DND-41 (cell line): ENCODE results near the gene MRRF.

ENCODE experiments used
- CTCF ChIP-seq: IDR thresholded peaks from 2 replicates; pipeline ENCODE4 v1.5.1; 2012; ENCODE audit warnings: borderline replicate concordance, low read length, moderate library complexity, mild to moderate bottlenecking; ENCODE audit not compliant: poor library complexity, severe bottlenecking; ENCODE audit errors: extremely low read depth
- EZH2 ChIP-seq: IDR thresholded peaks from 3 replicates; pipeline ENCODE4 v1.6.1; 2012; ENCODE audit warnings: borderline replicate concordance, low read depth, mild to moderate bottlenecking, moderate library complexity, low read length, inconsistent platforms; ENCODE audit not compliant: severe bottlenecking

GRCh38 chr9:122216138-122216797 lies 48.4 kb upstream of the MRRF start:
- TF ChIP-seq CTCF (no peak), EZH2 (no peak)
